Measurements from ENCODE around the gene ADORA2A. TPM values are rescaled to one million over a fixed set of nuclear protein-coding genes. Genes with fewer than 3 reads are reported as not detected.
A peak's percentile ranks its signal among the peaks of the same experiment; 100 is the strongest.

Gene ADORA2A
- total RNA-seq, 1 experiment from 2014 or later, result 3.6 TPM

DNA sequence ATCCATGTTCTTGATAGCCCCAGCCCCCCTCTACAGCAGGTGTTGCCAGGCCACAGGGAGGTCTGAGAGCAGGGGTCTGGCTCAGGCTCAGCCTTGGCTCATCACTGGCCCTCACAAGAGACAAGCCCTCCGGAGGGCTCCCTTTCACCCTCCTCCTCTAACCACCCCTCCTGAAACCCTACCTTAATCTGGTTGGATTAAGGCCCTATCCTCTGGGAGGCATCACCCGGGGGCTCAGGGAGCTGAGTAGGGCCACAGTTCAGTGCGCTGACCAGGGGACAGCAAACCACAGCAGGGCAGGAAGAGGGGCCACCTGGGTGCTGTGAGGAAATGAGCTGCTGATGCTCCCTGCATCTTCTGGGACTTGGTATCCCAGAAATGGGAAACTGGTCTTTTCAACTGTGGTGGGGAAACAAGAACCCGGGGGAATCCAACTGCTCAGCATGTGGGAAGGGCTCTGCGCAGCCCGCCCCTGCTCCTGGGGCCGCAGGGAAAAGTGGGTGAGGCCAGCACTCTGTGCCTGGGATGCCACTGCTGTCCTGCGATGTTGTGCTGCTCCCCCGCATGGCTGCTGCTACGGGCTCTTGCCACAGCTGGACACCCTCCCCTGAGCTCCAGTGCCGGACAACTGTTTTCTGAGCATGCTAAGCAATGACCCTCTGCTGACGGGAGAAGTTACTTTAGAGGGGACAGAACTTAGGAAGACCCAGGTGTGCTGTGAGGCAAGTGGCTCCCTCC lies 17.5 kb downstream of the ADORA2A start:
- Histone ChIP-seq H3K4me1 (ENCODE audit: control insufficient read depth in 1 of 2, insufficient read depth in 2 of 2, low read length in 2 of 2) (peaks cover 5 to 10% of the 10 kb centered on the region in 2 experiments), H2AFZ (ENCODE audit: low read depth, low read length, poor library complexity, severe bottlenecking) (no peak overlapping the region), H3K4me2 (ENCODE audit: low read length) (peak overlapping the region; percentile 23; the same call in 1 of the 2 replicates), H3K36me3 (ENCODE audit: control insufficient read depth in 1 of 2, insufficient read depth in 2 of 2, low read length in 2 of 2) (no peaks in the 10 kb centered on the region), H3K27ac (ENCODE audit: low read depth, low read length) (no peak overlapping the region), H3K4me3 (replicated peaks in 1 of 2; ENCODE audit: low read depth in 1 of 2, low read length in 2 of 2) (no peak overlapping the region), H3K9ac (ENCODE audit: low read length) (no peak overlapping the region), H4K20me1 (ENCODE audit: insufficient read depth) (no peaks in the 10 kb centered on the region), H3K79me2 (ENCODE audit: insufficient read depth, low read length) (no peaks in the 10 kb centered on the region), H3K9me3 (ENCODE audit: control insufficient read depth in 1 of 2, insufficient read depth in 1 of 2, low read depth in 1 of 2, low read length in 2 of 2) (no peaks in the 10 kb centered on the region), H3K9me2 (ENCODE audit: insufficient read depth) (no peaks in the 10 kb centered on the region), H3K27me3 (ENCODE audit: insufficient read depth, low read length) (no peaks in the 10 kb centered on the region)
- RAD21 ChIA-PET (ENCODE audit: low non-redundant PET in 1 of 2, low total read pairs in 2 of 2, uncharacterized antibody in 2 of 2, unreplicated experiment in 2 of 2), result no interaction called here
- ATAC-seq (no peak), DNase-seq (ENCODE audit: low read depth, low spot score) (no peak)
- no TSS peak for BruUV-seq (replicated peaks)
- no peak for TF ChIP-seq CBX3 (IDR thresholded peaks at IDR 0.05; ENCODE audit: low read depth)
- TF ChIP-seq ELF1 (IDR thresholded peaks at IDR 0.05; ENCODE audit: borderline replicate concordance, low read depth), result no peak
- intact Hi-C loops (cut with micrococcal nuclease), result no loop called here
- CTCF ChIA-PET, result no interaction called here
- POLR2A ChIA-PET, result no interaction called here

DNA sequence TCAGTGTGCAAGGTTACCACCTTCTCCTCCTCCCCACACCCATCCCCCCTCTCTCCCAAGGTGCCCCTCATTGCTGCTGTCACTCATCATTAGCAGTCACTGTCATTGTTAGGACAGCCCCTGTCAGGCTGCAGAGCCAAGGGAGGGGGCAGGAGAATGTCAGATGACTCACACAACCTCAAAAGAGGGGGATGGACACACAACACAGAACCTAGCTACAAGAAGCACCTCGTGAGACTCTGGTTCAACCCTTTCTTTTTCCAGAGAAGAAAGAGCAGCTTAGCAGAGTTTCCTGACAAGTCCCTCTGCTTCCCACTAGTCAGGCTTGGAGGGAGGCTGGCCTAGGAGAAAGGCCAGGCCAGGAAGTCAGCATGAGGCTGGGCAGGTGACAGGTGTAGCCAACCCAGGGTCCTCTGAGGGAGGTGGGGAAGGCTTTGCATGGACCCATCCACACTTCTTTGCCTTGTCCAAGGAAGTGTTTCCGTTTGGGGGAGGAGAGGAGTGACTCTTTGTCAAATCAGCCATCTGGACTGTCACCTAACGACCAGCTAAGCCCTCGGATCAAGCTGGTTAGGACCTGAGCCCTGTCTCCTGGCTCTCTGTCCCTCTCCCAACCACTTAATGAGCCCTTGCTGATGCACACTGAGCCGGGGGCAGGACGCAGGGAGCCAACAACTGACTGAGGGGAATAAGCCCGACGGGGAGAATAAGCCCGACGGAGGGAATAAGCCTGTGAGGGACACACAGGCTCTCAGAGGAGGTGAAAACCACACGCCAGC lies 18.3 kb downstream of the ADORA2A start:
- intact Hi-C loops (cut with micrococcal nuclease), result no loop called here
- peak overlapping the region; percentile 23; the same call in 1 of the 2 replicates for H3K4me2 ChIP-seq (ENCODE audit: low read length)
- no peak for DNase-seq (ENCODE audit: low read depth, low spot score)
- no peak for TF ChIP-seq ZNF274 (IDR thresholded peaks at IDR 0.05; ENCODE audit: low read depth, low read length)
- TF ChIP-seq, protein P1, sequence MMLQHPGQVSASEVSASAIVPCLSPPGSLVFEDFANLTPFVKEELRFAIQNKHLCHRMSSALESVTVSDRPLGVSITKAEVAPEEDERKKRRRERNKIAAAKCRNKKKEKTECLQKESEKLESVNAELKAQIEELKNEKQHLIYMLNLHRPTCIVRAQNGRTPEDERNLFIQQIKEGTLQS (IDR thresholded peaks at IDR 0.05), result no peak
- TF ChIP-seq CBX3 (IDR thresholded peaks at IDR 0.05; ENCODE audit: low read depth), result no peak
- TF ChIP-seq CEBPB (IDR thresholded peaks at IDR 0.05; ENCODE audit: low read depth), result no peak
- TF ChIP-seq FOSL1 (IDR thresholded peaks at IDR 0.05; ENCODE audit: low read depth), result no peak
- TF ChIP-seq, protein P2, sequence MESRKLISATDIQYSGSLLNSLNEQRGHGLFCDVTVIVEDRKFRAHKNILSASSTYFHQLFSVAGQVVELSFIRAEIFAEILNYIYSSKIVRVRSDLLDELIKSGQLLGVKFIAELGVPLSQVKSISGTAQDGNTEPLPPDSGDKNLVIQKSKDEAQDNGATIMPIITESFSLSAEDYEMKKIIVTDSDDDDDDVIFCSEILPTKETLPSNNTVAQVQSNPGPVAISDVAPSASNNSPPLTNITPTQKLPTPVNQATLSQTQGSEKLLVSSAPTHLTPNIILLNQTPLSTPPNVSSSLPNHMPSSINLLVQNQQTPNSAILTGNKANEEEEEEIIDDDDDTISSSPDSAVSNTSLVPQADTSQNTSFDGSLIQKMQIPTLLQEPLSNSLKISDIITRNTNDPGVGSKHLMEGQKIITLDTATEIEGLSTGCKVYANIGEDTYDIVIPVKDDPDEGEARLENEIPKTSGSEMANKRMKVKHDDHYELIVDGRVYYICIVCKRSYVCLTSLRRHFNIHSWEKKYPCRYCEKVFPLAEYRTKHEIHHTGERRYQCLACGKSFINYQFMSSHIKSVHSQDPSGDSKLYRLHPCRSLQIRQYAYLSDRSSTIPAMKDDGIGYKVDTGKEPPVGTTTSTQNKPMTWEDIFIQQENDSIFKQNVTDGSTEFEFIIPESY (IDR thresholded peaks at IDR 0.05; ENCODE audit: extremely low read depth, insufficient replicate concordance, low read length), result no peak
- TF ChIP-seq YY1 (IDR thresholded peaks at IDR 0.05; ENCODE audit: extremely low read depth, insufficient replicate concordance, low read depth, low read length), result no peak
- TF ChIP-seq, protein P3, sequence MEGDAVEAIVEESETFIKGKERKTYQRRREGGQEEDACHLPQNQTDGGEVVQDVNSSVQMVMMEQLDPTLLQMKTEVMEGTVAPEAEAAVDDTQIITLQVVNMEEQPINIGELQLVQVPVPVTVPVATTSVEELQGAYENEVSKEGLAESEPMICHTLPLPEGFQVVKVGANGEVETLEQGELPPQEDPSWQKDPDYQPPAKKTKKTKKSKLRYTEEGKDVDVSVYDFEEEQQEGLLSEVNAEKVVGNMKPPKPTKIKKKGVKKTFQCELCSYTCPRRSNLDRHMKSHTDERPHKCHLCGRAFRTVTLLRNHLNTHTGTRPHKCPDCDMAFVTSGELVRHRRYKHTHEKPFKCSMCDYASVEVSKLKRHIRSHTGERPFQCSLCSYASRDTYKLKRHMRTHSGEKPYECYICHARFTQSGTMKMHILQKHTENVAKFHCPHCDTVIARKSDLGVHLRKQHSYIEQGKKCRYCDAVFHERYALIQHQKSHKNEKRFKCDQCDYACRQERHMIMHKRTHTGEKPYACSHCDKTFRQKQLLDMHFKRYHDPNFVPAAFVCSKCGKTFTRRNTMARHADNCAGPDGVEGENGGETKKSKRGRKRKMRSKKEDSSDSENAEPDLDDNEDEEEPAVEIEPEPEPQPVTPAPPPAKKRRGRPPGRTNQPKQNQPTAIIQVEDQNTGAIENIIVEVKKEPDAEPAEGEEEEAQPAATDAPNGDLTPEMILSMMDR (IDR thresholded peaks at IDR 0.05 in 2 of 3, conservative IDR thresholded peaks at IDR 0.05 in 1 of 3; ENCODE audit: borderline replicate concordance in 1 of 3, insufficient read depth in 1 of 3, low read depth in 2 of 3, low read length in 2 of 3), result no peak
- no peak for TF ChIP-seq POLR2A (IDR thresholded peaks at IDR 0.05; ENCODE audit: borderline replicate concordance, extremely low read depth, insufficient read depth, insufficient read length)
- TF ChIP-seq SIN3A (IDR thresholded peaks at IDR 0.05; ENCODE audit: low read depth), result no peak
- no peak for TF ChIP-seq RAD21 (IDR thresholded peaks at IDR 0.05; ENCODE audit: low read depth)

More for the DNA sequence above, 18.3 kb downstream of the ADORA2A start:
- no peak overlapping the region for H3K27ac ChIP-seq (ENCODE audit: low read depth, low read length)
- H3K36me3 ChIP-seq (ENCODE audit: control insufficient read depth in 1 of 2, insufficient read depth in 2 of 2, low read length in 2 of 2), result no peaks in the 10 kb centered on the region
- no peaks in the 10 kb centered on the region for H3K9me2 ChIP-seq (ENCODE audit: insufficient read depth)
- H3K9me3 ChIP-seq (ENCODE audit: control insufficient read depth in 1 of 2, insufficient read depth in 1 of 2, low read depth in 1 of 2, low read length in 2 of 2), result no peaks in the 10 kb centered on the region
- no peak overlapping the region for H2AFZ ChIP-seq (ENCODE audit: low read depth, low read length, poor library complexity, severe bottlenecking)
- peaks cover 5 to 10% of the 10 kb centered on the region in 2 experiments for H3K4me1 ChIP-seq (ENCODE audit: control insufficient read depth in 1 of 2, insufficient read depth in 2 of 2, low read length in 2 of 2)
- CTCF ChIA-PET, result no interaction called here
- no peak overlapping the region for H3K4me3 ChIP-seq (replicated peaks in 1 of 2; ENCODE audit: low read depth in 1 of 2, low read length in 2 of 2)
- no peaks in the 10 kb centered on the region for H4K20me1 ChIP-seq (ENCODE audit: insufficient read depth)
- BruUV-seq (replicated peaks), result no TSS peak
- no peak overlapping the region for H3K9ac ChIP-seq (ENCODE audit: low read length)
- POLR2A ChIA-PET, result no interaction called here
- no peak; the same call in 1 of the 2 replicates for ATAC-seq
- RAD21 ChIA-PET (ENCODE audit: low non-redundant PET in 1 of 2, low total read pairs in 2 of 2, uncharacterized antibody in 2 of 2, unreplicated experiment in 2 of 2), result no interaction called here
- no peaks in the 10 kb centered on the region for H3K27me3 ChIP-seq (ENCODE audit: insufficient read depth, low read length)
- no peaks in the 10 kb centered on the region for H3K79me2 ChIP-seq (ENCODE audit: insufficient read depth, low read length)
